HG02623 (cell line): Measurements from ENCODE around the gene COL6A1.
"Not testable (repeated sequence)": the region's sequence is repeated elsewhere in the genome, so short reads cannot be mapped to it uniquely, and the experiment has no call there.

Experiments
- ATAC-seq: cut with Tn5 transposase; IDR thresholded peaks from one replicate; pipeline ENCODE4 v1.9.1; 2021; ENCODE audit warnings: moderate library complexity; ENCODE audit not compliant: unreplicated experiment

Gene COL6A1

GRCh38 chr21:45945868-45946210 lies 35.7 kb upstream of the COL6A1 start:
- ATAC-seq: no peak

- no peak for ATAC-seq
Observed at GRCh38 chr21:45947296-45947695, 34.3 kb upstream of the COL6A1 start.

GRCh38 chr21:45947716-45948255 lies 33.8 kb upstream of the COL6A1 start:
- ATAC-seq: no peak

- no peak for ATAC-seq
Observed at GRCh38 chr21:45948576-45949141, 32.9 kb upstream of the COL6A1 start.

- ATAC-seq: no peak
Observed at GRCh38 chr21:45949928-45950739, 31.4 kb upstream of the COL6A1 start.

- ATAC-seq: no peak
Observed at GRCh38 chr21:45950740-45951515, 30.6 kb upstream of the COL6A1 start.

GRCh38 chr21:45951676-45952075 lies 29.9 kb upstream of the COL6A1 start:
- no peak for ATAC-seq

GRCh38 chr21:45952527-45952926 lies 29.0 kb upstream of the COL6A1 start:
- not testable (repeated sequence) for ATAC-seq

GRCh38 chr21:45952974-45953373 lies 28.6 kb upstream of the COL6A1 start:
- ATAC-seq: no peak

- ATAC-seq: no peak
Observed at GRCh38 chr21:45954261-45954660, 27.3 kb upstream of the COL6A1 start.

GRCh38 chr21:45954921-45955320 lies 26.6 kb upstream of the COL6A1 start:
- ATAC-seq: no peak

- no peak for ATAC-seq
Observed at GRCh38 chr21:45957551-45957950, 24.0 kb upstream of the COL6A1 start.

GRCh38 chr21:45957981-45958600 lies 23.5 kb upstream of the COL6A1 start:
- no peak for ATAC-seq

- ATAC-seq: no peak
Observed at GRCh38 chr21:45959182-45959581, 22.4 kb upstream of the COL6A1 start.

GRCh38 chr21:45959779-45960390 lies 21.7 kb upstream of the COL6A1 start:
- ATAC-seq: no peak

- not testable (repeated sequence) for ATAC-seq
Observed at GRCh38 chr21:45961408-45961807, 20.2 kb upstream of the COL6A1 start.

GRCh38 chr21:45962531-45963231 lies 18.9 kb upstream of the COL6A1 start:
- no peak for ATAC-seq

- no peak for ATAC-seq
Observed at GRCh38 chr21:45963232-45963570, 18.4 kb upstream of the COL6A1 start.

- no peak for ATAC-seq
Observed at GRCh38 chr21:45964649-45965048, 16.9 kb upstream of the COL6A1 start.

GRCh38 chr21:45965084-45965809 lies 16.3 kb upstream of the COL6A1 start:
- ATAC-seq: no peak
